Neuron (in vitro differentiated cells): ENCODE results near the gene ADAMTS18.

ENCODE experiments used
- H2AFZ ChIP-seq: one replicate; pipeline ENCODE4 v1.6.1; 2013; ENCODE audit warnings: low read depth, mild to moderate bottlenecking, inconsistent platforms, low read length, moderate library complexity
- H3K27me3 ChIP-seq: one replicate; pipeline ENCODE4 v1.6.1; 2013; ENCODE audit warnings: low read length; ENCODE audit not compliant: insufficient read depth
- H3K36me3 ChIP-seq: one replicate; pipeline ENCODE4 v1.6.1; 2013; ENCODE audit warnings: low read length; ENCODE audit not compliant: insufficient read depth
- H3K4me1 ChIP-seq: one replicate; pipeline ENCODE4 v1.6.1; 2013; ENCODE audit warnings: low read length; ENCODE audit not compliant: insufficient read depth
- H3K4me3 ChIP-seq: 2 replicates; pipeline ENCODE4 v1.5.1; 2013; ENCODE audit warnings: mild to moderate bottlenecking, low read length, moderate library complexity
- H3K9me3 ChIP-seq: one replicate; pipeline ENCODE4 v1.6.1; 2013; ENCODE audit warnings: low read length

ADAMTS18 gene

GRCh38 chr16:77452243-77452642 is 17.4 kb upstream of the ADAMTS18 start:
- no peak overlapping the region for H2AFZ ChIP-seq
- H3K9me3 ChIP-seq = no peaks in the 10 kb centered on the region
- H3K4me3 ChIP-seq = no peak overlapping the region

GRCh38 chr16:77450790-77451487 is 16.1 kb upstream of the ADAMTS18 start:
- no peaks in the 10 kb centered on the region for H3K4me1 ChIP-seq
- H3K27me3 ChIP-seq = no peaks in the 10 kb centered on the region
- H3K36me3 ChIP-seq = no peaks in the 10 kb centered on the region
- H3K4me3 ChIP-seq = no peak overlapping the region
- no peak overlapping the region for H2AFZ ChIP-seq
- no peaks in the 10 kb centered on the region for H3K9me3 ChIP-seq

More at GRCh38 chr16:77452243-77452642, 17.4 kb upstream of the ADAMTS18 start:
- Histone ChIP-seq H3K4me1 (peaks cover 12% of the 10 kb centered on the region), H3K27me3 (no peaks in the 10 kb centered on the region), H3K36me3 (no peaks in the 10 kb centered on the region)

DNA sequence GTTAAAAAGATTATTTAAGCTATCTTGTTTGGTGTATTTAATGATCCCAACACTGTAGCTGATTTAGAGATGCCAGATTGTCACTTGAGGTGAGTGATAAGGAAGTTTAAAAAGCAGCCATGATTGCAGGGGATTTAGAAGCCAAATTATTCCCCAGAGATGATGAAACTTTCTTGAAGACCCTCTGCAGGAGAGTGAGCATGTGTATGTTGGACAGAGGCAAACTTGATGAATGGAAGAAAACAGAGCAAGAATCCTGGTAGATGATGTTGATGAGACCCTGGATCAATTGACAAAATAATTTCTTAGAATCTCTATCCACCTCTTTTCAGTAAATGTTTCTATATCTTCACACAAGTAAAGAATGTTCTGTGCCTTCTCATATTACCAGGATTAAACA is 14.4 kb upstream of the ADAMTS18 start:
- H3K27me3 ChIP-seq = no peaks in the 10 kb centered on the region
- no peaks in the 10 kb centered on the region for H3K9me3 ChIP-seq
- no peaks in the 10 kb centered on the region for H3K4me1 ChIP-seq
- H2AFZ ChIP-seq = no peak overlapping the region
- no peaks in the 10 kb centered on the region for H3K36me3 ChIP-seq
- no peak overlapping the region for H3K4me3 ChIP-seq

DNA sequence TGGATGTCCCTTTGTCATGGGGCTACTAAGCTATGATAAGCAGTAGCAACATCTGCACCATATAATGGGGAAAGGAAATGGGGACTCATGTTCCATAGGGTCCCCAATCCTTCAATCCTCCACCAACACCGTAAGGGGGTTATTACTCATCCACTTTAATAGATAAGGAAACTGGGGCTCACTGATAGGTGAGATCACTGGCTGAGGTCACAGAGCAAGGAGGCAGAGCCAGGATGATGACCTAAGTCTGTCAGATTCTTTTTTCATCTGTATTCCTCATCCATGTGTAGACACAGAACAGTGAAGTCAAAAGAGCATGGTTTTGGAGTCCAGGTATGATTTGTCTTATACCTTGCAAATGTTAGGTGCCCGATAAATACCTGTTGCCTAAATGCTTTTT is 10.5 kb upstream of the ADAMTS18 start:
- Histone ChIP-seq H3K27me3 (peaks cover 5% of the 10 kb centered on the region), H2AFZ (no peak overlapping the region), H3K36me3 (no peaks in the 10 kb centered on the region), H3K4me1 (no peaks in the 10 kb centered on the region), H3K4me3 (no peak overlapping the region), H3K9me3 (no peaks in the 10 kb centered on the region)

DNA sequence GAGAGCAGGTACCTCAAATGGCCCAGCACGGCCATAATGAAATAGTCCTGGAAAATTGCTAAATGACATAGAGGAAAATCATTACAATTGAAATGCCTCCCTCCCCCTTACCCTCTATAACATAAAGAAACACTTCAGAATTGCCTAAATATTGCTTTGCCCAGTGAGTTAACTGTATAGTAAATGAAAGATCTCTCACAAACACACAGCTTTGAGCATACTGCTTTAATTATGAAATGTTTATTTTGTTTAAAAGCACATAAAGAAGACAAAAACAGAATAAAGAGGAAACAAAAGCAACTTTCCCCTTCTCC is 9.3 kb upstream of the ADAMTS18 start:
- Histone ChIP-seq H3K27me3 (peaks cover 5% of the 10 kb centered on the region), H2AFZ (no peak overlapping the region), H3K4me1 (no peaks in the 10 kb centered on the region), H3K4me3 (no peak overlapping the region), H3K9me3 (no peaks in the 10 kb centered on the region), H3K36me3 (no peaks in the 10 kb centered on the region)

GRCh38 chr16:77443357-77444146 is 8.7 kb upstream of the ADAMTS18 start:
- no peak overlapping the region for H2AFZ ChIP-seq
- no peak overlapping the region for H3K4me3 ChIP-seq
- H3K27me3 ChIP-seq = peaks cover 8% of the 10 kb centered on the region
- H3K4me1 ChIP-seq = no peaks in the 10 kb centered on the region
- H3K9me3 ChIP-seq = no peaks in the 10 kb centered on the region
- no peaks in the 10 kb centered on the region for H3K36me3 ChIP-seq

DNA sequence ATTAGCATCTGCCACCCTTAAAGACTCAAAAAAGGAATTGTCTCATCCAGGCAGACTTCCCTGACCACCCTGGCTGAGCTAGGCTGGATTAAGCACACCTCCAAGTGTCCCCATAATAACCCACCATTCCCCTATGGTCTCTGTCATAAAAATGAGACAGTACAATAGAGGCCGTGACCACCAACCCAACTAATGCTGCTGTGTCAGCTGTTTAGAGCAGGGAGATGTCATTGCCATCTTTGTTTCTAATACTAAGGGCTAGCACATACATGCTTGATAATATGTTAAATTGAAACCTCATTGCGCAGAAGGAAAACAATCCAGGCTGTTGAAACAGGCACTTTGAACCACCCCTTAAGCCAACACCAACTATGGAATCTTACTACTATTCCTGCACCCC is 7.2 kb upstream of the ADAMTS18 start:
- H3K9me3 ChIP-seq = peaks cover under 1% of the 10 kb centered on the region
- H3K36me3 ChIP-seq = no peaks in the 10 kb centered on the region
- no peak overlapping the region for H3K4me3 ChIP-seq
- H3K27me3 ChIP-seq = peaks cover 9% of the 10 kb centered on the region
- H2AFZ ChIP-seq = no peak overlapping the region
- no peaks in the 10 kb centered on the region for H3K4me1 ChIP-seq

- no peak overlapping the region for H2AFZ ChIP-seq
- no peak overlapping the region for H3K4me3 ChIP-seq
- H3K9me3 ChIP-seq = peaks cover 1% of the 10 kb centered on the region
- peaks cover 37% of the 10 kb centered on the region for H3K27me3 ChIP-seq
- peaks cover 4% of the 10 kb centered on the region for H3K4me1 ChIP-seq
- no peaks in the 10 kb centered on the region for H3K36me3 ChIP-seq
Observed at GRCh38 chr16:77439106-77439505, 4.3 kb upstream of the ADAMTS18 start.

DNA sequence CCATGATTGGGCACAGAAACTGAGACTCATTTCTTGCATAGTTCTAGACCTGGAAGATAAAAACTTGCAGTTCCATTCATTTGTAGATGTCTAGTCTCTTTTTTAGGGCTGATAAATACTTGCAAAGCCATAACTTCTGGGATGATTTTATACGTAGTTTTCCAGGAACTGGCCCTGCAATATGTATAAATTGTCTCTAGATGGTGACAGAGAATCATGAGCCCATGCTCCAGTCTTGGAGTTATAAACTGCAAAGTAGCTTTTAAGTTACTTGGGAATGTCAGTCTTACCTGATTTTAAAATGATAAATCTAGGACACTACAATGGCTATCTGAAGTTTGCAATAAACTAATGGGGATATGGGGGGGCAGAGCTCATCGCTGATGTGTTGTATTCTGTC is 3.0 kb upstream of the ADAMTS18 start:
- H2AFZ ChIP-seq = no peak overlapping the region
- H3K27me3 ChIP-seq = peaks cover 50% of the 10 kb centered on the region
- H3K4me1 ChIP-seq = peaks cover 4% of the 10 kb centered on the region
- no peak overlapping the region for H3K4me3 ChIP-seq
- H3K36me3 ChIP-seq = no peaks in the 10 kb centered on the region
- H3K9me3 ChIP-seq = peaks cover 1% of the 10 kb centered on the region

- peaks cover 63% of the 10 kb centered on the region for H3K27me3 ChIP-seq
- no peak overlapping the region for H2AFZ ChIP-seq
- no peak overlapping the region for H3K4me3 ChIP-seq
- H3K4me1 ChIP-seq = peaks cover 4% of the 10 kb centered on the region
- peaks cover 1% of the 10 kb centered on the region for H3K9me3 ChIP-seq
- no peaks in the 10 kb centered on the region for H3K36me3 ChIP-seq
Observed at GRCh38 chr16:77435272-77435820, 512 bp upstream of the ADAMTS18 start.

DNA sequence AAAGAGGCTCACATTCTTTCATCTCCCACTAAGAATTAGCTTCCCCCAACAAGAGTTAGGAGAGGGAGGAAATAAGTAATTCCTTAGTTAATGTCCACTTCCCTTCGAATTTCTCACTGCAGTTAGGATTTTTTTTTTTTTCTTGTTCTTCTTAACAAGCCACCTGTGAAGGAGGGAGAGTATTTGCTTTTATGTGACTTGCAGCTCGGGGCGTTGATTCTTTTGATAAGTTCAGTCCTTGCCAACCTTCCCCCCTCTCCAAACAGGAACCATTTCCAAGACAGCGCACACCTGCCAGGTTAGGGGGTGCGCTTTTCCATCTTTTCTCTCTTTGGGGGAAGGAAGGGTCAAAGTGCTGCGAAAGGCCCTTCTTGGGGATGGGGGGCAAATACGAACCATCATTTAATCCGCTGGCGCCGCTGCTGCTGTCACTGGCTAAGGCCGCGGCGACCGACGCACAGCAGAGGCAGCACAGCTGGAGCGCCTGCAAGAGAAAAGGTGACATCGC is 758 bp downstream of the ADAMTS18 start:
- Histone ChIP-seq H3K36me3 (no peaks in the 10 kb centered on the region), H3K27me3 (peaks cover 69% of the 10 kb centered on the region), H3K9me3 (peaks cover 1% of the 10 kb centered on the region), H2AFZ (no peak overlapping the region), H3K4me3 (no peak overlapping the region), H3K4me1 (peaks cover 4% of the 10 kb centered on the region)

GRCh38 chr16:77433146-77433545 is 1.7 kb downstream of the ADAMTS18 start:
- no peaks in the 10 kb centered on the region for H3K36me3 ChIP-seq
- no peak overlapping the region for H2AFZ ChIP-seq
- peaks cover 4% of the 10 kb centered on the region for H3K4me1 ChIP-seq
- peaks cover 65% of the 10 kb centered on the region for H3K27me3 ChIP-seq
- peaks cover 1% of the 10 kb centered on the region for H3K9me3 ChIP-seq
- H3K4me3 ChIP-seq = no peak overlapping the region

DNA sequence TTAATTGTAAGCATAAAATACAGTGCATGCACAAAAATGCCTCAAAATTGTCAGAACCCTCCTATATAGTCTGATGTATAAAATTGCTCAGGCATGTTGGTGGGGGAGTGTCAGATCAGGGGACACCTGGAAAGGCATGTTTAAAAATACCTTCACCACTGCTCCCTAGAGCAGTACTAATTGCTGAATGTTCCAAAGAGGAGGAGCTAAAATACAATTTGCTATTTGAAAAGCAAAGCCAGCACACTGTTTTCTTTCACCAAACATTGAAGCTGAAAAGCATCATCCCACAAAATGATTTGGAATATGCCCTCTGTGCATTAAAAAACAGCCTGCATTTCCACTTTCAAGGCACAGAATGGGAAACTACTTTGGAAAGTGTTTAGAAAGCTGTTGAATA is 2.6 kb downstream of the ADAMTS18 start:
- Histone ChIP-seq H3K9me3 (peaks cover 1% of the 10 kb centered on the region), H2AFZ (no peak overlapping the region), H3K36me3 (no peaks in the 10 kb centered on the region), H3K4me3 (no peak overlapping the region), H3K4me1 (peaks cover 4% of the 10 kb centered on the region), H3K27me3 (peaks cover 65% of the 10 kb centered on the region)
